Measurements from ENCODE around the gene GRK1.

The GRK1 gene

DNA sequence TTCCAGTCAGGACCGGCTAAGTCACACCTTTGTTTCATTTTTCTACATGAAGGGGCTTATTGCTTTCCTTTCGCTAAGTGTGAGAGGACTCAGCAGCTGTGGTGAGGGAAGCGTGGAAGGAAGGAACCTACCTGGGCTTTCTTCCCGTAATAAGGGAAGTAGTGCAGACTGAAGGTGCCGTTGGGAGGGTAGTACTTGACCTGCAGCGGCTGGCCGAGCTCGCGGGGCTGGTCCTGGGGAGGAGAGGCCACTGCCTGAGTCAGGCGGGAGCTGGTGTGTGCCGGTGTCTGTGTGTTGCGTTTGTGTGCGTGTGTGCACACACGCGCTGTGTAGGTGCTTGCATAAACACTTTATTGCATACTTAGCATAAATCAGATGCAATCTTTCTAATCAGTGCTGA lies 16.7 kb upstream of the GRK1 start:
- DNase-seq (ENCODE audit: low read depth in 2 of 2) = no peak

DNA sequence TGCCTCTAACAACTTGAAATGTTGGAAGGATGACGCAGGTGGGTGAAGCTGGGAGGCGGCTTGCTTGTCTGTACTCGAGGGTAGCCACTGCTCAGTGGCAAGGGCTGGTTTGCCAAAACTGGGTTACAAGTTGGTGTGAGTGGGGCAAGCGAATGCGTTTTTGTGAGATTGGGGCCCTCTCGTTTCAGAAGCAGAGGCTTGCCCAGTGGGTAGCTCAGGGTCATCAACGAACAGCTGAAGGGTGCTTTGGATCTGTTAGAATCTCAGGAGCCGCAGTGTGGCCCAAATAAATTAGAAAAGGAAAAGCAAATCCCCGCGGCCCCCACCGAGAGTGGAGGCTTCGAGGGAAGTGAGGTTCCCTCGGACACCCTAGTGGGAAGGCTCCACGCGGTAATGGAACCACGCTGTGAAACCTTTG lies 16.3 kb upstream of the GRK1 start:
- DNase-seq (ENCODE audit: low read depth in 2 of 2) = no peak

DNA sequence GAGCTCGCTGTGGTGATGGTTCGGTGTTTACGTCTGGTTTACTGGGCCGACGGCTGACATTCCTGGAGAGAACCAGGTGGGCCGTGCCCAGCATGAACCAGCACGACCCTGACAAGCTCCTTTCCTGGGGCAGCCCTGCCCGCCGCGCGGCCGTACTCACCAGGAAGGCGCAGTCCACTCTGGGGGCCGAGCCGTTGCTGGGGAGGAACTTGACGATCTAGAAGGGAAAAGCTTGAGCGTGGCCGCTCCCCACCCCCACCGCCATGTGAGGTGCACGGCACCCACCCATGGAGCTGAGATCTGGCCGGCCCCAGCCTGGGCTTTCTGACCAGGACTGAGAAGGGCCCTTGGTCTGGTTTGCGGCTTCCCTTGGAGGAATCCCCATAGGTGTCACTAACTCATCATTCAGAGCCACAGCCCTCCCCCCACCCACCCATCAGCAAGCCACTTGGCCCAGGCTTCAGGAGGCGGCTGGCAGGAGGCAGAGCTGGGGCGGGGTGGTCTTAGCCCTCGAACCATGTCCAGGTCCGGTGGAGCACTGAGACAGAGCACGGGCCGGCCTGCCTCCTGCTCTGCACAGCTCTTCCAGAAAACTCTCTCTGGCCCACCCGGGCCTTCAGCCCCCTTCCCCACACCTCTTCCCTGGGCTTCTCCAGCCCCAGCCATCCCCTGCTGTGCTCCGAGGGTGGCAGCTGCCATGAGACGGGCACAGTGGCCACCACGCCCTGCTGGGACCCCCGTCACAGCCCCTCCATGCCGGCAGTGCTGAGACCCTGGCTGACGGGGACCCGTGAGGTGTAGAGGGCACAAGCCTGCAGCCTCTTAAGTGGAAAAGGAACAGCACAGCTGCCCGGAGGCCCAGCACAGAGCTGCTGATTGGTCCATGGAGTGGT lies 15.3 kb upstream of the GRK1 start:
- no peak for DNase-seq (ENCODE audit: low read depth in 2 of 2)

DNA sequence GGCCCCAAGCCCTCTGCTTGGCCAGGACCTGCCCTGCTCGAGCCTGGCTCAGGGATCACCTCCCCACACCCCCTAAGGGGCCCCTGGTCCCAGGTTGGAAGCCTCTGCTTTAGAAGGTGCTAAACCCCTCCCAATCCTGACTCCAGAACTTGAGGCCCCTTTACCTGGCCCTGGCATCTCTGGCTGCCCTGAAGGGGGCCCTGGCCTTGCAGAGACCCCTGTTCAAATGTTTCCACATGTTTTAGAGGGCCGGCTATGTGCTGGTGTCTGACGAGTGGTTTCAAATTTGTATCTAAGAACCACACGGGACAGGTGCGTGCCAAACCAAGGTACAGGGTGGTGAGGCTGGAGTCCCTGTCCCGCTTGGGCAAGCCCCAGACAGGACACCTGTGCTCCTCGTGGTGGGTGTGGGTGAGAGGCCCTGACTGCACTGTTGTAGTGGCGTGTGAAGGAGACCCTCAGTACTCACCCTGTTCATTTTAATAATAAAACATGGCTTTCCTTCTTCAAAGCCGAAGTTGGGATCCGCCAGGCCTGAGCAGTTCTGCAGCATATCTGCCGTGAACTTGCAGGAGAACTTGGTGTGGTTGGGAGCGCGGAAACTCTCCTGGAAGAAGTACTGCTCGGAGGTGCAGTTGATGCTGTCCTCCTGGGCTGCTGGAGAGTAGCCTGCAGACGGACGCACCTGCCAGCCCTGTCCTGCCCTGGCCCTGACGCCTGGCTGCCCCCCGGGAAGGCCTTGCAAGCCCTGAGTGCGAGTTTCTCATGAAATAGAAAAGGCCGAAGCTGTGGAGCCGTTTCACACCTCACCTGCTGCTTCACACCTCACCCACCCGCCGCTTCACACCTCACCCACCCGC lies 14.4 kb upstream of the GRK1 start:
- DNase-seq (ENCODE audit: low read depth in 2 of 2) = no peak

DNA sequence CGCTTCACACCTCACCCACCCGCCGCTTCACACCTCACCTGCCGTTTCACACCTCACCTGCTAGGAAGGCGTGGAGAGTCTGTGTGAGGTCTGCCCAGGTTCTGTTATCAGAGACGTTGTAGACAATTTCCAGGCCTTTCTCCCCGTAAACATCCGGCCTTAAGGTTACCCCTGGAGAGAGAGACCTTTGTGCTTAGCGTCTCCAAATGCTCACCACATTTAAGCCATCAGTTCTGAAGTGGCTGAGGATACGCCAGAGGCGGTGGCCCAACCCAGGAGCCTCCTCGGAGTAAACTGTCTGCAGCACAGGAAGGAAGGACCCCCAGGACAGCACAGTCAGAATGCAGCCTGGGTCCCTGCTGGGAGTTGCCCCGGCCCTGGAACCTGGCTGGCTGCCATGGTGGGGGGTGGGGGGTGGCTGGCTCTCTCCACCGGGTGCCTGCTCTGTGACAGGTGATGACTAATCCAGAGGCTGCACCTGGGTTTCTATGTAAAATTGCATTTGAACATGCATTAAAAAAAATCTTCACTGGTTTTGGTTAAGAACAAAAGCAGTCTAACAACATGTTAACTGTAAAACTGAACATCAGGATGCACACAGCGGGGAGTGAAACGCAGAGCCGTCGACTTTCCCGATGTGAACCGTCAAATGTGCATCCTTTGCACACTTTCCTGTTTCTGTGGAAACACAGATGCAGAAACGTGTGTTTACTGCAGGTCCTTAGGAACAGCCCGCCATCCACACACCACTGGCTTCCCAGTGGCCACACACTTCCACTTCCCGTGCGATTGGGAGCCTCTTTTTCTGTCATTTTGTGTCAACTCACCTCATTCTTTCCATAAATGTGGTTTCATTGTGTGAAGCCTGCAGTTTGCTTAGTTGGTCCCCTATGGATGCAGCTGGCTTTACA lies 13.5 kb upstream of the GRK1 start:
- no peak for DNase-seq (ENCODE audit: low read depth in 2 of 2)

DNA sequence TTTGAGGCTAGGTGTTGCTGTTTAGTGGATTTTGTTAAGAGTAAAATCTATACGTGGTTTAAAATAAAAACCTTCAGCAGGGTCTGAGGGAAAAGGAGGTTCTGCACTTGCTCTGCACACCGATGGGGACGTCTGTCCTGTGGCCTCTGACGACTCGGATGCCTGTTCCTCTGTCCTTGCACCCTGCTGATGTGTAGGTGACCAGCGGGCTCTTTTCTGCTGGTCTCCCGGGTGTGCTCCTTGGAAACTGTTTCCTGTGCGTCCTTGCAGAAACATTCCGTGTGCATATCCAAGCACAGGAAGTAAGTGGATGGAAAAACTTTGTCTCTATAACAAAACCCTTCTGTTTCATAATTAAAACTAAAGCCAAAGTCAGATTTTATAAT lies 12.9 kb upstream of the GRK1 start:
- no peak for DNase-seq (ENCODE audit: low read depth in 2 of 2)

DNA sequence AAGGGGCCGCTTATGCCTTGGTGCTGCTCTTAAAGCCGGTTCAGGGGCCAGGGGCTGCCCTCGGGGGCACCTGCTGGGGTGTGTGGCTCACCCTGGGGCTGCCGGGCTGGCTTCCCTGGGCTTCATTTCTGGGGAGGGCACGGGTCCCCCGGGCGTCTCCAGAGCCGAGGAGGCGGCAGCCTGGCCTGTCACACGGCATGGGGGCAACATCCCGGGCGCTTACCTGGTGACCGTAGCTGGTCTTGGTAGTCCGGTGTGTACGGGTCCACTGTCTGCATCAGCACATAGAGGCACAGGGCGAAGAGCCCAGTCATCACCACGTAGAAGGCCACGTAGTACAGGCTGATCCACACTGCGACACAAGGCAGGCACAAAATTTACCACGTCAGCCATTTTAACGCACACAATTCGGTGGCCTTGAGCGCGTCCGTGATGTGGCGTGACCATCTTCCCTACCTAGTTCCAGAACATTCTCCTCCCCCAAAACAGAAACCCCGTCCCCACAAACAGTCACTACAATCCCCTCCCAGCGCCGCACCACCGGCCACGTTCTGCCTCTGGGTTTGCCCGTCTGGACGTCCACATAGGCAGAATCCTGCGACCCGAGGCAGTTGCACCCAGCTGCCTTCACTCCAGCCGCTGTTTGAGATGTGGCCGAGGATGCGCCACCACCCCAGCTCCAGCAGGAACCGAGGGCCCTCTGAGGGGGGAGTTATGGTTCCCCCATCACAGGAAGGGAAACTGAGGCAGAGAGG lies 12.3 kb upstream of the GRK1 start:
- DNase-seq (ENCODE audit: low read depth in 2 of 2) = no peak

DNA sequence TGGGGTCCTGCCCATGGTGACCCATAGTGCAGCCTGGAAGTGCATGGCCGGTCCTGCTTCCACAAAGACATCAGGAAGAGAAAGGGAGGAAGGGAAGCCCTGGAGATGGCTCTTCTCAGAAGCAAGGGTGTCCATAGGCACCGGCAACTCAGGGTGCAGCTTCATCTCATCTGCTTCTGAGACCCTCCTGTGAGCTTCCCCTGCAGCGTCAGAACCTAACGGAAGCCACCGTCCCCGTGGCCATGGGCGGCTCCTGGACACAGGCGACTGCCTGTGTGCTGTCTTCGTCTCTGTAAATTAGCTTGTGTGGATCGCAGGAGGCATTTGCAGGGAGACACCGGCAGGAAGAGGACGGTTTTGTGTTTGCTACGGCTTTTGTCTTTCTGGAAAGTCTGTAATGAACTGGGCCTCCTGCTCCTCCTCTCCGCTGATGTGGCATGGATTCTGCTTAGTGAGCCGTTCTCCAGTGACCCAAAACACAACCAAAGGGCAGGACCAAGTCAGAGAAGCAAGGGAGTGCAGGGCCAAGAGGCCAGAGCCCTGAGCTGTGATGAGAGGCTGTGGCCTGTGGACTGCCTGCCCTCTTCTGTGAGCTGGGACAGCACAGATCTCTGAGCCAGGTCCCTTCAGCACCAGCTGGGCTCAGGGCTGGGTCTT lies 11.5 kb upstream of the GRK1 start:
- DNase-seq (ENCODE audit: low read depth in 2 of 2) = no peak

DNA sequence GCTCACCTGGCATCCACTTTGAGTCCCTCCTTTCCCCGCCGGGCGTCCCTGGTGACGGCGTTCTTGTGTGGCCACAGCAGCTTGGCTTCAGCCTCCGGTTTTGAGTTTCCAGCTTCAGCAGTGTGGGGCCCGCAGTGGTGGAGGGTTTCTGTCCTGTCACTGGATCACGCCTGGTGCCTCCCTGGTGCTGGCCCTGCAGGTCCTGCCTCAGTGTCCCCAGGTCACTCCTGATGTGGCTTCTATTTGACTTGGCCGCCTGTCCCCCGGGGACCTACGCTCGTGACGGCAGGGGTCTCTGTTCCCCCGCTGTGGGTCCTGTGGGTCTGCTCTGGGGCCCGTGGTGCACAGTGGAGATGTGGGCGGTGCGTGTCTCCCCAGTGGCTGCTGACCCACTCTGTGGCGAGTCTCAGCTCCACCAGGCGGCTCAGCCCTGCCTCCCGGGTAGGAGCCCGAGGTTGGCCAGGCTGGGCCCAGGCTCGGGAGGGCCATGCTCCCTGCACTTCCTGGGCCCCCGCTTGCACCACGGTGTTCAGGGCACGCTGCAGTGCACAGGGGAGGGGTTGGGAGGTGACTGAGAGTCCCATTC lies 10.9 kb upstream of the GRK1 start:
- DNase-seq (ENCODE audit: low read depth in 2 of 2) = no peak

DNA sequence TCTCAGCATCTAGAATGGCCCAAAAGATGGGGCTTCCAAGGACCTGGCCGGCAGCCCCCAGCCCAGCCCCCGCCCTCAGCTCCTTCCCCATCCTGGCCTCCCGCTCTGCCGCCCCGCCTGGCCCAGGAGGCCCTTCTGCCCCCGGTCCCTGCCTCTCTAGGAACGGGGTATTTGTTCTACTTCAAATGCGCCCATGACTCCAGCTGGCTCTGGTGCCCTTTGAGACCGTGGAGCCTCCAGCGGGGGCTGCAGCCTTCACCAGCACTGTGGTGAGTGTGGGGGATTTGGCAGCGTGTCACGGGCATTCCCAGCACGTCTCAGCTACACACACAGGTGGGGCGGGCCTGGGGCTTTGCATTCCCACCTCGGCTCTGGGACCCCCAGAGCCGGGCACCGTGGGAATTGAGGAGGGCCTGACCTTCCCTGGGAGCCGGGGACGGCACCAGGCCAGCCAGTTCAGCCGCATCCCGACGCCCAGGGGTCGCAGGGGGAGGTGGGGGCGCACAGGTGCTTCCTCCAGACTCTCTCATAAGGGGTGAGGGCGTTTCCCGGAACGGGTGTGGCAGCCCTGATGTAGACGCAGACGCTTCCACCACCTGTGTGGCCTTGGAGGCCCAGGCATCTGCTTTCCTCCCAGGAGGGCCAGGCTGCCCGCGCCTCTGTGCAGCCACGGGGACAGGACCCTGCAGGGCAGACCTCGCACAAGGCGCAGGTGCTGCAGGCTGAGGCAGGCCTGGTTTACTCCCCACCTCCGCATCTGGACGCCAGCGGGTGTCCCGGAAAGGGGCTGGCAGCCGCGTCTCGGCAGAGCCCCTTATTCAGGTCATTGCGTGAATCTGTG lies 10.0 kb upstream of the GRK1 start:
- no peak for DNase-seq (ENCODE audit: low read depth in 2 of 2)

DNA sequence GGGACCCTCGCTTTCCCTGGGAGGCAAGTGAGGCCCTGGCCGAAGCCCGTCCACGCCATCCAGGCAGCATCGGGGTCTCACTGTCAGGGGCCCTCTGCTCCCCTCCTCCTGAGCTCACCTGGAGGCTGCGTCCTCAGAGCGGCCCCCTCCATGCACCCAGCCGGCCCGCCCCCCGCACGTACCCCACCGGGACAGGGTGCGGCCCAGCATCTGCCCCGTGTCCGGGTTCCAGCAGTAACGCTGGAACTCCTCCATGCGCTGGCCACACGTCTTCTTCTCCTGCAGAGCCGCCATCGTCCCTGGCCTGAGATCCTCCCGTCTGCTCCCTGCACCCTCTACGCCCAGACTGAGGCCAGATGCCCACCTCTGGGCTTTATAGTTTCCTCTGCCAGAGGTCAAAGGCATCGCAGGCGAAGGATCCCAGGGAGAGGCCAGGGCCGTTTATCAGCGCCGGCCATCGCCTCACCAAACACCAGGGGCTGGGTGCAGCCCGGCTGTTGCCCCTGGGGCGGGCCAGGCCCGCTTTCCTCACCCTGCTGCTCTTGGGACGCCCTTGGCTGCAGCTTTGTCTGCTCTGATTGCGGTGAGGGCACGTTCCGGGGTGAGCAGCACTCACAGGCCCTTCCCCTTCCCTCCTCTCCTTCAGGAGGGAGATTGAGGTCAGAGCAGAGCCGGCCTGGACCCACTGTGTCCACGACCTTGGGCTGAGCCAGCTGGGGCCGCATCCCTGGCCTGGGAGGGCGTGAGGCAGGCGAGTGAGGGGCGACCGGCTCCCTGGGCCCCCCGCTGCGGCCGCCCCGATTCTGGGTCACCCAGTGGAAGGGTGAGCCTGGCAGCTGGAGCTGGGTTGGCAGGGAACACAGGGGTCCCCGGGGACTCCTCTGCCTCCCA lies 8.9 kb upstream of the GRK1 start, which contains the start of gene ATP4B:
TSS of gene ATP4B (minus strand) at position 348 of the 891 bp plus-strand sequence. CDS start at position 294, 54 bp downstream.
- no peak for DNase-seq (ENCODE audit: low read depth in 2 of 2)

DNA sequence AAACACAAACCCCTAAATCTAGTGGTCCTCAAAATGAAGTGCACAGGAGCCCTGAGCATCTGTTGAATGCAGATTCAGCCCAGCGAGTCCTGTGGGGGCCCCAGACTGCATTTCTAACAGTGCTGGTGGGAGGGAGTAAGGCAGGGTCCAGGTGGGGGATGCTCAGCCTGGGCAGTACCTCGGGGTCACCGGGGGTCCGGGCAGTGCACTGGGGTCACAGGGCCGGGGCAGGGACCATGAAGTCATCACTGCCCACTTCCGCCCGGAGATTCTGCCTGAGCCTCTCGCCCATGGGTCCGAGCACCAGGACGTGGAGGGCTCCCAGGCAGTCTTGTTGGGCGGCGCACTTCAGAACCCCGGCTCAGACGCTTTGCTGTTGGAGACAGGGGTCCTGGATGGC lies 8.2 kb upstream of the GRK1 start:
- DNase-seq (ENCODE audit: low read depth in 2 of 2) = no peak

DNA sequence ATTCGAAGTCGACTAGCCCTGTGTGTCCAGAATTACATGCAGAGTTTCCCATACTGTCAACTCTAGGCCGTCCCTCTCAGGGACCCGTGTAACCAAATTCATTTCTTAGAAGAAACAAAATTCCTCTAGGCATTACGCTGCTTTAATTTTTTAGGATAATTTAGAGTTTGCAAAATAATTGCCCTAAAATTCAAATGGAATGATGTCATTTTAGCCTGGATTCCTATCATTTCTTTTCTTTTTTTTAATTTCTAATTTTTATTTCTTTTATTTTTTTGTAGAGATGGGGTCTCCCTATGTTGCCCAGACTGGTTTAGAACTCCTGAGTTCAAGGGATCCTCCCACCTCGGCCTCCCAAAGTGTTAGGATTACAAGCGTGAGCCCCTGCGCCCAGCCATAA lies 7.7 kb upstream of the GRK1 start:
- no peak for DNase-seq (ENCODE audit: low read depth in 2 of 2)

DNA sequence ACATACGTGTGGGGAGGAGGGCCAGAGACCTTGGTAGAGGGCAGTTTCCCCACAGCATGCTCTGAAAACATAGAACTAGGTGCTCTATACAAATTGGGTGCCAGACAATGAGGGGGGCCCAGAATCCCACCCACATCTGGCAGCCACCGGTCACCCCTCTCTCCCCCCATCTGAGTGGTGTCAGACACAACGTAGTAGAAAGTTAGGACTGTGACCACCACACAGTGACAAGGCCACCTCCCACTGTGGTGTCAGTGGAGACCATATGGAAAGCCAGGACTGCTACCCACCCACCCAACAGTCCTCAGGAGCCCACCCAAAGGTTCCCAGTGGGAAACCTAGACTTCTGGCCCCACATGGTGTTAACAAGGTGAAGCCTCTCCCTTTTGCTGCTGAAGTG lies 7.0 kb upstream of the GRK1 start:
- DNase-seq (ENCODE audit: low read depth in 2 of 2) = no peak

DNA sequence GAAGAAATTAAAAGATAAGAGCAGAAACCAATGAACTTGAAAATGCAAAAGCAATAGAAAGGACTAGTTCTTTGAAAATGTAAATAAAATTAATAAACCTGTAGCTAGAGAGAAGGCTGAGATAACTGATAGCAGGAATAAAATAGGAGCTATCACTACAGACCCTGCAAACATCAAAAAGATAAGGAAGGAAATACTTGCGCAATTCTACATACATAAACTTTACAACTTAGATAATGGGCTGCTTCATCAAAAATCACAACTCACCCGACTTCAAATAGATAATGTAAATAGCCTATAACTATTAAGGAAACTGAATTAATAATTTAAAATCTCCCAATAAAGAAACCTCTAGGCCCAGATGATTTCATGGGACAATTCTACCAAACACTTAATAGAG lies 5.5 kb upstream of the GRK1 start:
- no peak for DNase-seq (ENCODE audit: low read depth in 2 of 2)

DNA sequence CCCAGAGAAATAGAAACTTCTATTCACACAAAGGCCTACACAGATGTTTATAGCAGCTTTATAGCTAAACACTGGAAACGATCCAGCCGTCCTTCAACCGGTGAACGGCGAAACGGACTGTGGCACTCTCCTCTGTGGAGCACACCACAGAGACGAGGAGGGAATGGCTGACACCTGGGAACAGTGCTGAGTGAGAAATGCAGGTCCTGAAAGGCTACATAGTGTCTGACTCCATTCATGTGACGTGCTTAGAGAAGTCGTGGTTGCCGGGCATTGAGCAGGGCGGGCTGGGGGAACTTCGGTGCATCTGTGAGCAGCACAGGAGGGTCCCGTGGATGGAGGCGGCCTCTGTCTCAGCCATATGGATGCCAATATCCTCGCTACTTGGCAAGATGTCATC lies 3.1 kb upstream of the GRK1 start:
- DNase-seq (ENCODE audit: low read depth in 2 of 2) = no peak

DNA sequence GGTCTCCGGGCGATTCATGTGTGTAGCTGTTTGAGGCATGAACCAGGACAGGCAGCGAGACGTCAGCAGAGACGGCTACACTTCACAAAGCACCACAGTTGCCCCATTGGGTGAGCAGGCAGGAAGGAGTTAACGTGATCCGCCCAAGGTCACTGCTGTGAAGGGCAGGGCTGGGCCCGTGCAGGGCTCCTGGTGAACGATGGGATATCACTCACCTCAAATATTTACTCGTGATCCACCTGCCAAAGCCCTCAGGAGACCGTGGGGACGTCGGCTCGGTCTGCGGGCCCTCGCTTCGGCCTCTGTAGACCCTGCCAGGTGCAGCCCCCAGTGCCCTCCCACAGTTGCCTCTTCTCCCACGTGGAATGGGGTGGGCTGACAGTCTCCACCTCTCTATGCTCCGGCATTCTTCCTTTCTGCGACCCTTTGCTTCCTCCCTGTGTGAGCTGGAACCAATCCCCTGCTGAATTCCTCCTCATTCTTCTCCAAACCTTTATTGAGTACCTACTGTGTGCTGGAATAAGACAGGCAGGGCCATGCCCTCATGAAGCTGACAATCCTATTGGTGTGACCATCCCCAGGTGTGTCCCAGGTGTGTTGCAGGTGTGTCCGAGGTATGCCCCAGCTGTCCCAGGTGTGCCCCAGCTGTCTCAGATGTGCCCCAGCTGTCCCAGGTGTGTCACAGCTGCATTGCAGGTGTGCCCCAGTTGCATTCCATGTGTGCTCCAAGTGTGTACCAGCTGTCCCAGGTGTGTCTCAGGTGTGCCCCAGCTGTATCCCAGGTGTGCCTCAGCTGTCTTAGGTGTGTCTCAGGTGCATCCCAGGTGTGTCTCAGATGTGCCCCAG lies 2.0 kb upstream of the GRK1 start:
- no peak for DNase-seq (ENCODE audit: low read depth in 2 of 2)

All from stimulated activated CD8-positive, alpha-beta memory T cell treated with anti-CD3 and anti-CD28 coated beads, Interleukin-7, amount 100 ng/mL, for 4 hours (primary cell).